Measurements from ENCODE around the gene C6orf52.

DNA sequence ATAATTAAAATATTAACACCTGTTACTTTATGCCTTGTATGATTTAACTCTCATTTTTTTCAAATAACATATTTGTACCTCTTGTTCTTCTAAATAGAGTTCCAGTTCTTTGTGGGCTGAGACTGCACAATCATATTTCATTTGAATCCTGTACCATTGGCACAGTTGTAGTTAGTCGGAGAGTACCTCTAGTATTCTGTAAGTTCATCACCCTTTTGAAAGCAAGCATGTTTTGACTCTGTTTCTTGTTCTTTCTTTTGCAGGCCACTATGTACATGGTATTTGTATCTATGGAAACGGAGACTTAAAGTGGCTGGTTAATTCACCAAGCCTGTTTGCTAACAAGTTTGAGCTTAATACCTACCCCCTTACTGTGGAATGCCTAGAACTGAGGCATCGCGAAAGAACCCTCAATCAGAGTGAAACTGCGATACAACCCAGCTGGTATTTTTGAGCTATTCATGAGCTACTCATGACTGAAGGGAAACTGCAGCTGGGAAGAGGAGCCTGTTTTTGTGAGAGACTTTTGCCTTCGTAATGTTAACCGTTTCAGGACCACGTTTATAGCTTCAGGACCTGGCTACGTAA is 68.2 kb downstream of the C6orf52 start:
- TF ChIP-seq JUN (IDR thresholded peaks at IDR 0.05; ENCODE audit: borderline replicate concordance, insufficient read depth, insufficient read length, low read depth) (no peak), POLR2AphosphoS5 (IDR thresholded peaks at IDR 0.05; ENCODE audit: insufficient read depth, low read depth, low read length) (no peak), POLR2A (IDR thresholded peaks at IDR 0.05; ENCODE audit: low read depth, low read length) (no peak), FOS (IDR thresholded peaks at IDR 0.05; ENCODE audit: borderline replicate concordance, insufficient read depth, low read length) (no peak), MYC (IDR thresholded peaks at IDR 0.05; ENCODE audit: low read depth, low read length) (no peak), EZH2 (IDR thresholded peaks at IDR 0.05; ENCODE audit: borderline replicate concordance, low read depth, low read length, severe bottlenecking) (no peak)
- TF ChIP-seq, protein P1, sequence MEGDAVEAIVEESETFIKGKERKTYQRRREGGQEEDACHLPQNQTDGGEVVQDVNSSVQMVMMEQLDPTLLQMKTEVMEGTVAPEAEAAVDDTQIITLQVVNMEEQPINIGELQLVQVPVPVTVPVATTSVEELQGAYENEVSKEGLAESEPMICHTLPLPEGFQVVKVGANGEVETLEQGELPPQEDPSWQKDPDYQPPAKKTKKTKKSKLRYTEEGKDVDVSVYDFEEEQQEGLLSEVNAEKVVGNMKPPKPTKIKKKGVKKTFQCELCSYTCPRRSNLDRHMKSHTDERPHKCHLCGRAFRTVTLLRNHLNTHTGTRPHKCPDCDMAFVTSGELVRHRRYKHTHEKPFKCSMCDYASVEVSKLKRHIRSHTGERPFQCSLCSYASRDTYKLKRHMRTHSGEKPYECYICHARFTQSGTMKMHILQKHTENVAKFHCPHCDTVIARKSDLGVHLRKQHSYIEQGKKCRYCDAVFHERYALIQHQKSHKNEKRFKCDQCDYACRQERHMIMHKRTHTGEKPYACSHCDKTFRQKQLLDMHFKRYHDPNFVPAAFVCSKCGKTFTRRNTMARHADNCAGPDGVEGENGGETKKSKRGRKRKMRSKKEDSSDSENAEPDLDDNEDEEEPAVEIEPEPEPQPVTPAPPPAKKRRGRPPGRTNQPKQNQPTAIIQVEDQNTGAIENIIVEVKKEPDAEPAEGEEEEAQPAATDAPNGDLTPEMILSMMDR (IDR thresholded peaks at IDR 0.05; ENCODE audit: extremely low read depth in 1 of 2, insufficient read depth in 1 of 2, low read depth in 1 of 2, low read length in 2 of 2): no peak
- TF ChIP-seq, protein P2, sequence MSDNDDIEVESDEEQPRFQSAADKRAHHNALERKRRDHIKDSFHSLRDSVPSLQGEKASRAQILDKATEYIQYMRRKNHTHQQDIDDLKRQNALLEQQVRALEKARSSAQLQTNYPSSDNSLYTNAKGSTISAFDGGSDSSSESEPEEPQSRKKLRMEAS (IDR thresholded peaks at IDR 0.05; ENCODE audit: insufficient read depth, insufficient read length): no peak

Measured in endothelial cell of umbilical vein (primary cell).